ENCODE measurements around the gene EOGT.

The EOGT gene

GRCh38 chr3:69020424-69020823 lies 6.9 kb upstream of the EOGT start:
- no peak overlapping the region for H3K27ac ChIP-seq
- TF ChIP-seq CTCF (IDR thresholded peaks at IDR 0.05) = peak; percentile 73
- no peak for TF ChIP-seq ZFX (IDR thresholded peaks at IDR 0.05; ENCODE audit: borderline replicate concordance)

DNA sequence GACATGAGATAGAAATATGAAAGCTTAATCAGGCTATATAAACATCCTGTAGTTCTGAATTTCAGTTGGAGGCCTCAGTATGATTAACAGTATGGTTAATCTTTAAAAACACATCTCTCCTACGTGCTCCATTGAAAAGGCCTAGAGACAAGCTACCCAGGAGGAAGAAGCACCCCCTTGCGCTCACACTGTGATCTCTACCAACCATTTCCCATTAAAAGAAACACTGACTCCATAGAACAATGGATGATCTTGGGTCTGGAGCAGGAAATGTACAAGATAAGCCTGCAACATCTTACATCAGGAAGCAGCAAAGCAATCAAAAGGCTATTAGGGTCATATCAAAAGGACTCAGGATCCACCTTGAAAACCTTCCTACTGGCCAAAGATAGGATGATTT lies 3.4 kb upstream of the EOGT start:
- no peak overlapping the region for H3K27ac ChIP-seq
- no peak for TF ChIP-seq ZFX (IDR thresholded peaks at IDR 0.05; ENCODE audit: borderline replicate concordance)

GRCh38 chr3:69016102-69016501 lies 2.6 kb upstream of the EOGT start:
- TF ChIP-seq ZFX (IDR thresholded peaks at IDR 0.05; ENCODE audit: borderline replicate concordance) = no peak
- TF ChIP-seq CTCF (IDR thresholded peaks at IDR 0.05) = no peak
- H3K27ac ChIP-seq = no peak overlapping the region

- TF ChIP-seq ZFX (IDR thresholded peaks at IDR 0.05; ENCODE audit: borderline replicate concordance) = no peak
- TF ChIP-seq CTCF (IDR thresholded peaks at IDR 0.05) = no peak
- H3K27ac ChIP-seq = peak overlapping the region; percentile 73
These were observed 617 bp upstream of the EOGT start for GRCh38 chr3:69014022-69014580.

- peak overlapping the region; percentile 73 for H3K27ac ChIP-seq
- TF ChIP-seq ZFX (IDR thresholded peaks at IDR 0.05; ENCODE audit: borderline replicate concordance) (no peak), CTCF (IDR thresholded peaks at IDR 0.05) (no peak)
These were observed 658 bp downstream of the EOGT start for GRCh38 chr3:69012800-69013252.

- H3K27ac ChIP-seq = no peak overlapping the region; the same call in 1 of the 2 replicates
- TF ChIP-seq ZFX (IDR thresholded peaks at IDR 0.05; ENCODE audit: borderline replicate concordance) (no peak), CTCF (IDR thresholded peaks at IDR 0.05) (no peak)
These were observed 1.2 kb downstream of the EOGT start for GRCh38 chr3:69012100-69012799.

GRCh38 chr3:69011096-69011730 lies 2.3 kb downstream of the EOGT start:
- TF ChIP-seq CTCF (IDR thresholded peaks at IDR 0.05) (no peak), ZFX (IDR thresholded peaks at IDR 0.05; ENCODE audit: borderline replicate concordance) (no peak)
- H3K27ac ChIP-seq = no peak overlapping the region

All from 22Rv1 (cell line).